ENCODE data around the gene SNX1.
"Not testable (repeated sequence)": the region's sequence is repeated elsewhere in the genome, so short reads cannot be mapped to it uniquely, and the experiment has no call there.

The SNX1 gene

DNA sequence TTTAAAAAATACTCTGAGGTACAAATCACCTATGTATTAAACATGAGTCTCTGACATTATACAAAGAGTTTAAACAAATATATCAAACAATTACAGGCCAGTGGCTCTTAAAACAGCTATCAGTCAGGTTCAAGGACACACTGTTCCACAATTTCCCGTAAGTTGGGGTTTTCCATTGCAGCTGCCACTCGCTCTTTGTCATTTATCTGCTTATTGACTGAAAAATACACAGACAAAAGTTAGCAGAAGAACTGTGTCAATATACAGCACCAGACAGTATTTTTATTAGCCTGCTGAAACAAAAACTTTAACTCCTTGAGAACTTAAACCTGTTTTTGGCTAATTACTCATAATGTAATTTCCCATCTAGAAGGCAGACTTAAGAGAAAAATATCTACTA lies 23.0 kb upstream of the SNX1 start:
- no peak for DNase-seq

DNA sequence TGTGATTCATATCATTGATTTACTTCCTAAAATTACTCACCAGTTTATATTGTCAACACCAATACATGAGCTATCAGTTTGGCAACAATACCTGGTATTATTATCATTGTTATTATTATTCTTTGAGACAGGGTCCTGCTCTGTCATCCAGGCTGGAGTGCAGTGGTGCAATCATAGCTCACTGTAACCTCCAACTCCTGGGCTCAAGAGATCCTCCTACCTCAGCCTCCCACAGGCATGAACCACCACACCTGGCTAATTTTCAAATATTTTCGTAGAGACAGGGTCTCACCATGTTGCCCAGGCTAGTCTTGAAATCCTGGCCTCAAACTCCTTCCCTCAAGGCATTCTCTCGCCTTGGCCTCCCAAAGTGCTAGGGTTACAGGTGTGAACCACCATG lies 22.3 kb upstream of the SNX1 start:
- DNase-seq = not testable (repeated sequence)

DNA sequence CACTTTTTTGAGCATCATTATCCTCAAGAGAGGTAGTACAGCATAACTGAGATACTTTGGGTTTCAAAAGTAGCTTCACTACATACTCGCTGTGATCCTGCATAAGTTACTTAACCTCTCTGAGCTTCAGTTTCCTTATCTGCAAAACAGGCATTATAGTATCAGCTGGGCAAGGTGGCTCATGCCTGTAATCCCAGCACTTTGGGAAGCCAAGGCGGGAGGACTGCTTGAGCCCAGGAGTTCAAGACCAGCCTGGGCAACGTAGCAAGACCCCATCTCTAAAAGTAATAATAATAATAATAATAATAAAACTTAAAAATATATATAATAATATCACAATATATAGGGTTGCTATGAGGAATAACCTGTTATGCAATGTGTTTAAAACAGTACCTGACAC lies 13.0 kb upstream of the SNX1 start:
- DNase-seq = no peak

DNA sequence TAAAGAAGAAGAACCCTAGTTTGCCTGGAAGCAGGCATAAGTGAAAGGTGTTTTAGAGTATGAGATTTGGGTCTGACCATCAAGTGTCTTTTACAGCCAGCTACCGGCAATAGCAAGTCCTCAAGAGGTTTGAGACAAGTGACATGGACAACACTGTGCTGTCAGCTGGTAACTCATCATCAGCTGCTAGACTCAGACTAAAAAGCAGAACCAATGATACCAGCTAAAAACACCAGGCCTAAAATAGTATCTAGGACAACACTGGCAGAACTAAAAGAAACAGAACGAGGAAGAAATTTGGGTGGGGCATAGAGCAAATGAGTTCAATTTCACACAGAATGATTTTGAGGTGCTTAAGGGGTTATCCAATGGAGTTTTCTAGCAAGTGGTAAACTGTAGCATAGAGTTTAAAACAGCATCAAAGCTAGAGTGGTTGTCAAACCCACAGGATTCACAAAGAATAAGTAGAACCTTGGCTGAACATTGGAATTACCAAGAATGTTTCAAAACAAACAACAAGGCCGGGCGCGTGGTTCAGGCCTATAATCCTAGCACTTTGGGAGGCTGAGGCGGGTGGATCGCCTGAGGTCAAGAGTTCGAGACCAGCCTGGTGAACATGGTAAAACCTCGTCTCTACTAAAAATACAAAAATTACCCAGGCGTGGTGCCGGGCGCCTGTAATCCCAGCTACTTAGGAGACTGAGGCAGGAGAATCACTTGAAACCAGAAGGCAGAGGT lies 6.1 kb upstream of the SNX1 start:
- peak in 1 of 58 donors; percentile 4 for DNase-seq

DNA sequence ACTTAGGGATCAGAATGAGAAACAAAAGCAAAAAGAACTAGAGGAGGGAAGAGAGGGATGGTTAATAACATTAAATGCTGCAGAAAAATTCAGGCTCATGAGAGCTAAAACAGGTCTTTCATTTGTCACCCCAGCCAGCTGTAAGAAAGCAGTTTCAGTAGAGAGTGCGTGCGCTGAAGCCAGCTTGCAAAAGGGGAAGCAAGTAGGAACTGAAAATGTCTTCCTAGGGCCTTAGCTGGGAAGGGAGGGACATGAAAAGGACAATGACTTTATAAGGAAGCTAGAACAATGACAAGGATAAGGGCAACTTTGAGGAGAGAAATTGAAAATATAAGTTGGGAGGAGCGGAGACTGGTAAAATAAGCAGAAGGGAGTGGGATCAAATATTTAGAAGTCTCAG lies 5.3 kb upstream of the SNX1 start:
- DNase-seq = no peak

DNA sequence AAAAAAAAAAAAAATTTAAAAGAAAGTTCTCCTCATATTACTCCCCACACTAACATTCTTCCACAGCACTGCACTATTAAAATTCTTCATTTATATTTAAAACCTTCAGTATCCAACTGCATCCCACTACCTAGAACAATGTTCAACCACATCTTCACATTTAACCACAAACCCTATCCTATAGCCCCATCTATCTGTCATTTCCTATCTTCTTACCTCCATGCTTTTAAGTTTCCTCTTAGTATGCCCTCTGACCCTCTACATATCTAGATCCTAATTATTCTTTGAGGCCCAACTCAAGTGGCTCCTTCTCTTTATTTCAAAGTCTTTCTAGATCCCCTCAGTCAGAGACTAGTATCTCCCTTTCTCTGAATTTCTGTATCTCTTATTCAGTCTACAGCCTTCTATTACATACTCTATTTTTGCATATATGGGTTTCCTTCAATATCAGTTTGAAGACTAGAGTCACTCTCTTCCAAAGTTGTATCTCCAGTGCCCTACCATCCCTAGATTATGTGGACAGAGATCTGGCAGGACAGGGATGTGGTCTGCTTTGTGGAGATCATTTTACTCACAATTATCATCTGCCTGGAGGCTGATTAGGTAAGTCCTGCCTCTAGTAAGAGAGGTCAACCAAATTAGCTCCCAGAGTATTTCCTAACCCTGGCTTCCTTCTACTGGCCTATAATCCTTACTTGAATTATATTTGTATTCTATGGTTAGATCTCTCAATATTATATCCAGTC lies 3.5 kb upstream of the SNX1 start:
- DNase-seq = no peak

DNA sequence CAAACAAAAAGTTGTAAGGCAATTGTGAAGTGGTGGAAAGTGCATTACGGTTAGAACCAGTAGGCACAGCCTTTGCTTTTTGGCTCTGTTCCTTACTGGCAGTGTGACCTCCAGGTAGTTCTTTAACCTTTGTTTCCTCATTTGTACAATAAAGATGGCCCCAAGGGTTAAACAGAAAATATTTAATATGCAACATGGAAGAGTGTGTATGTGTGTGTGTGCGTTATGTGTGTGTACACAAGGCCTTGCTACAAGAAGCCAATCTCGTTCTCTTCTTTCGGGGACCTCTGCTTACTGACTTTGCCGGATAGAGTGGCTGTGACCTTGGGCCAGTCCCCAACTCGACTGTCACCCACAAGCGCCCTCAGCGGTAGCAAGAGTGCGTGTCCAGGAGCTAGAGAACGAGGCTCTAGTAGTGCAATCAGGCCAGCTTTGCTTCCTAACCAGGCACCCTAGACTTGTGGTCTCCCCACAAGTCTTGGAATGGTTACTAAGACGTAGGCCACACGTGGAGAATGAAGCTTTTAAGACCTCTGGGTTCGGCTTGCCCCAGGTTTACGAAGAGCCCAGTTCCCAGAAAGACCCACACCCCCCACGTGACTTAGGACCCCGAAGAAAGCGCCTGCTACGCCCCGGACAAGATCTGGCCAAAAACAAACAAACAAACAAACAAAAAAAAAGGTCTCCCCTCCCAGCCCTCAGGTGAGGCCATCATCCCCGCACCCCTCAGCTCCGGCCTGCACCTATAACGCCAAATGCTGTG lies 2.7 kb upstream of the SNX1 start:
- peak in 18 of 58 donors; percentile 10 to 66 (median 43) for DNase-seq

DNA sequence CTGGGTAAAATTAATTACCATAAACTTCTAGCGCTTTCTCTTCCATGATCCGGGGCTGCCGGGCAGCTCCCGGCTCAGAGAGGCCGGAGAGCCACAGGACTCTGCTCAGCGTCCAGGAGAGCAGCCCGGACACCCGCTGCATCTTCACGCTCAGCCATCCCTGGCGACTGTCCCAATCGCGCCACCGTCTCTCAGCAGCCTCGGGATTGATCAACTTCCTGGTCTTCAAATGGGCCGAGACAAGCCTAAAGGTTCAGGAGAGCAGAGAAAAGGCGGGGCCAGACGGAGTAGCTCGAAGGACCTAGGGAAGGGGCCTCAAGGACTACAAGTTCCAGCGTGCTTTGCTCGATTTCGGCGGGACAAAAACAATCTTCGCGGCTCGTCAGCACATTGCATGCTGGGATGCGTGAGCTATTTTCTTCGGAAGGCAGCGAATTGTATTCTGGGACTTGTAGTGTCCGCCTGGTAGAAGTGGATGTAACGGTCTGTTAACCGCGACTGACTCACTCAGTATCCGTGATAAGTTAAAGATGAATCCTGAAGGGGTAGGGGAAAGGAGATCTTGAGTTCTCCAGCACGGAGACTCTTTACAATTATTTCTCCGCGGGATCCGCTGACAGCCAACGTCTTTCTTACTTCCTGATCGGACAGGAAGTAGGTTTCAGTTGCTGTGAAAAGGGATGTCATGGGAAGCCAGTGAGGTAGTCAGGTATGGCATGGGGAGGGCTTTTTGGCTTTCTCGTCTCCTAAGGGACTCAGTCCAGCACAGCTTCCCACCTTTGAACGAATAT lies 2.0 kb upstream of the SNX1 start, which contains the start of gene CIAO2A:
TSS of gene CIAO2A (minus strand) at position 212 of the 791 bp plus-strand sequence. CDS start at position 142, 70 bp downstream.
- DNase-seq = peak; percentile 62 to 97 (median 92)

DNA sequence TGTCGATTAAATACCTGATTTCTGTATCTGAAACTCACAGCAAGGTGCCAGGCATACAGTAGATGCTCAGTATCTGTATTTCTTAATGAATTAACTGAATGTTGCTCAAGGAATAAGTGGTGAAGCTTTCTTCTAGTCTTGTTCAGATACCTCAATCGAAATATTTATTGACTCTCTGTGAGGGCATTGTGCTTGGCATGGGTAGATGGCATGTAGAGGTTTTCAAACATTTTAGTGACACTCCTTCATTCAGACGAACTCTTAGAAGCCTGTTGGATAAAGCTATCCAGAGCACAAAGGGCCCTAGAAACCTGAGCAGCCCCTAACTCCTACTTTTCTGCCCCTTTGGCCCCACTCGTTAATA lies 369 bp upstream of the SNX1 start:
- peak in 1 of 58 donors; percentile 42 for DNase-seq

DNA sequence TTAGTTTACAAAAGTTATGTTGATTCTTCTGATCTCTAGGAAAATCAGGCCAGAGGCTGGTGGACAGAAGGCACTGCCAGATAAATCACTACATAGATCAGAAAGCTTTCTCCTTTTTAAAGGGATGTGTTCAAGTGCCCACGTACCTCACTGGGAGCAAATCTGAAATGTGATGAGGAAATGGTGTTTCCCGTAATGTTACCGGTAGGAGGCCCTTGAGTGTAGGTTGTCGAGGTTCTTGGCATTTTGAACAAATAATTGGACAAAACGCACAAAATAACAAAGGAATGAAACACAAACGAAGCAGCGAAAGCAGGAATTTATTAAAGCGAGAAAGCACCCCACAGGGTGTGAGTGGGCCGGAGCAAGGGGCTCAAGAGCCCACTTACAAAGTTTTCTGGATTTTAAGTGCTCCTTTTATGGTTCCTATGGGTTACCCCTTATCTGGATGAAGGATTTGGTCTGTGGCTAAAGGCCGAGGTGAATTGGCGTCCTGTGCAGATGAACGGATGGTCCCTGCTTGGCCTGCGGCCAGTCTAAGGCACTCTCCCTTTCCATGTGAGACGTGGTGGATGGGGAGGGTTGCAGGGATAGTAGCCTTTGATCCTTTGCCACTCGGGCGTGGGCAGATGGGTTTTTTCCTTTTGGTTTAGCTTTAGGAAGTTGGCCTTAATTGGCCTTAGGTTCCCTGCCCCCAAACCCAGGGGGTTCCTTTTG lies 1.0 kb downstream of the SNX1 start:
- DNase-seq = peak in 2 of 58 donors; percentile 3 to 15

DNA sequence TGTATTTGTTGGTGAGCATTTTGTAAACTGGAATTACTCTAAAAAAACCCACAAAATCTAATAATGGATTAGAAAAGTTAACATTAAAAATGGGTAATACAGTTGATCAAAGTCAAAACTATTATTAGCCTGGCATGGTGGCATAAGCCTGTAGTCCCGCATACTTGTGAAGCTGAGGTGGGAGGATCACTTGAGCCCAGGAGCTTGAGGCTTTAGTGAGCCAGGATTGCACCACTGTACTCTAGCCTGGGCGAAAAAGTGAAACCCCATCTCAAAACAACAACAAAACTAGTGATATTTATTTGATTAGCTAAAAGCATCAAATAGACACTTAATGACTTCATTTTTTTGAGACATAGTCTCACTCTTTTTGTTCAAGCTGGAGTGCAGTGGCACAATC lies 3.6 kb downstream of the SNX1 start:
- DNase-seq = no peak

DNA sequence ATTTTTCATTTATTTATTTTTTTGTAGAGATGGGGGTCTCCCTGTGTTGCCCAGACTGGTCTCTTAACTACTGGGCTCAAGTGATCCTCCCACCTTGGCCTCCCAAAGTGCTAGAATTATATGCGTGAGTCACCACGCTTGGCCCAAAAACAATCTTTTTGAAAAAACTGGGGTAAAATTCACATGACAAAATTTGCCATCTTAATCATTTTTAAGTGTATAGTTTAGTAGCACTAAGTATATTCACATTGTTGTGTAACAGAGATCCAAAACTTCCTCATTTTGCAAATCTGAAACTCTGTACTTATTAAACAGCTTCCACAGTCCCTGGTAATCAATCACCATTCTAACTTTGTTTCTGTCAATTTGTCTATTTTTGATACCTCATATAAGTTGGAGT lies 5.2 kb downstream of the SNX1 start:
- DNase-seq = no peak

DNA sequence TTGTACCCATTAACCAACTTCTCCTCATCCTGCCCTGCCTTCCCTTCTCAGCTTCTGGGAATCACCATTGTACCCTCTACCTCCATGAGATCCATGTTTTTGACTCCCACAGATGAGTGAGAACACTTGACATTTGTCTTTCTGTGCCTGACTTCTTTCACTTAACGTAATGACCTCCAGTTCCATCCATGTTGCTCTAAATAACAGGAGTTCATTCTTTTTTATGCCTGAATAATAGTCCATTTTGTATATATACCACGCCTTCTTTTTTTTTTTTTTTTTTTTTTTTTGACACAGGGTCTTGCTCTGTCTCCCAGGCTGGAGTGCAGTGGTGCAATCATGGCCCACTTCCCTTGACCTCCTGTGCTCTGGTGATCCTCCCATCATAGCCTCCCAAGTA lies 6.7 kb downstream of the SNX1 start:
- no peak for DNase-seq

DNA sequence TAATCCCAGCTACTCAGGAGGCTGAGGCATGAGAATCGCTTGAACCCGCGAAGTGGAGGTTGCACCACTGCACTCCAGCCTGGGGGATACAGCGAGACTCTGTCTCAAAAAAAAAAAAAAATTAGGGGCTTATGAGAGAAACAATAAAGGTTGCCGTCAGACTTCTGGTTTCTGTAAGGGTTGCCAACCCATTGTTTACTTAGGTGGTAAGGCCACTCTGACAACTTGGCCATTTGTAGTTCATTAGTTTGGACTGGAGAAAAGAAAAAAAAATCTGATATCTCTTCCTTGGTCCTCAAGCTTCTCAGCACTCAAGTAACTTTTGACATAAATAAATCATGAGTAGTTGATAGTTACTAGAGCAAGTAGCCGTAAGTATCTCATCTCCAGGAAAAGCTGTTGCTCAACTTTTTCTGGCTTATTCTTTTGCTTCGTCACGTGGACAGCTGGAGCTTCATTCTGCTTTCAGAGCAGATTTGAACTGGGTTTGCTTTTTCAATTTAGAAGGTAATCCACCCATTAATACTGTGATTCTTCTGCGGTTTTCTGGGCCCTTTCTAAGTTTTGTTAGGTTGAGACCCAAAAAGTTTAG lies 9.4 kb downstream of the SNX1 start:
- peak in 1 of 58 donors; percentile 4 for DNase-seq

DNA sequence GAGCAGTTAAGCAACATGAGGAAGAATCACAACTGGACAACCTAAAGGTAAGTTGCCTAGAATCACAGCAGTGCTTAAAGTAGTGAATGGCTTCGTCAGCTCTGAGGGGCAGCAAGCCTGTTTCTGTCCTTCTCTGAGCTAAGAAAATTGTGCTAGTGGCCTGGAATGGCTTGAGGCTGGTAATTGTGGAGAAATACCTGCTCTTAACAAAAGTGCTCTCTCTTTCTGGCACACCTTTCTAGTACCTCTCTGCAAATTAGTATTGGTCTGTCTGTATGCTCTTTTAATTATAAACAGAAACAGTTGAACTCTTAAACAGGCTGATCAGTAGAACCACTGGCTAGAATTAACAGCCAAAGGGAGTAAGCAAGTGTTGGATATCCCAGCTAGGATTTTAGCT lies 11.6 kb downstream of the SNX1 start:
- no peak for DNase-seq

DNA sequence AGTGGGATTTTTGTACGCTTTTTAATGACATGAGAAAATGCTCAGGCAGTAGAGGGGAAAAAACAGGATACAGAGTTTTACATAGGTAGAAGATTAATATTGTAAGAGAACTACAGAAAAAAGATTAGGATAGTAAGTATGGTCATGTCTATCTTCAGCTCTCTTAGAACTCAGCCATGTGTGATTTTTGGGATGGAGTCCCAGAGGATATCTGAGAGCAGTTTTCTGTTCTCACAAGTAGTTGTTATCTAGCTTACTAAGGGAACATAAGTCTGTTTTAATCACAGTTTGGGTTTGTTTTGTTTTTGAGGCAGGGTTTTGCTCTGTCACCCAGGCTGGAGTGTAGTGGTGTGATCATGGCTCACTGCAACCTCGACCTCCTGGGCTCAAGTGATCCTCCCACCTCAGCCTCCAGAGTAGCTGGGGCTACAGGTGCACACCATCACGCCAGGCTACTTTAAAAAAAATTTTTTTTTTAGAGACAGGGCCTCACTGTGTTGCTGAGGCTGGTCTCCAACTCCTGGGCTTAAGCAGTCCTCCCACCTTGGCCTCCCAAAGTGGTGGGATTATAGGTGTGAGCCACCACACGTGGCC lies 14.4 kb downstream of the SNX1 start:
- not testable (repeated sequence) for DNase-seq

DNA sequence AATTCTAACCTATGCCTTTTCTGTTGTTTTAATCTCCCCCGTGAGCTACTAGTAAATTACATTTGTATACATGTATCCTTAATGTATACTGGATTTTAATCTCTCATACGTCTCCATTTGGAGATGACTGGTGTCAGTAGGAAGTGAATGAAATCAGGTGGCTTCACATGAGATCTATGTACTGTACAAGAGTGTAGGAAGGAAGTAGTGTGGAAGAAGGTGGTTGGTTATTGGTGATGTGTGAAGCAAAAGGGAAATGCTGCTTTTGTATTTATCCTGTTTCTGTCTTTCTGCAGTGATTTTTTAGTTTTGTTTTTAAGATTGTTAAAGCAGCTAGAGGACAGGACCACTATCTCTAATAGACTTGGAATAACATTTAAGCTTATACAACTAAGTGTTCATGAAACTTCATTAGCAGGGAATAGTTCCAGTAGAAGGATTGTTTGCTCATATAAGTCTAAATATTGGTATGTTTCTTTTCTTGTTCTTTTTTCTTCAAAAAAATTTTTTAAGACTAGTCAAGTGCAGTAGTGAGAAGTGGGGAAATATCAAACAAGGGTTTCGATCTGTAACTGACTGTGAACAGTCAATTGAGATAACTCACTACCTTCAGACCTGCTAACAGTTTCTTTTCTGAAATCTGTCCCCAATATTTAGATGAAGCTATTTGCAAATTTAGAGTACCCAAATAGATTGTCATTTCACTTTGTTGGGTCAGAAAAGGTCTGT lies 15.3 kb downstream of the SNX1 start:
- no peak for DNase-seq

DNA sequence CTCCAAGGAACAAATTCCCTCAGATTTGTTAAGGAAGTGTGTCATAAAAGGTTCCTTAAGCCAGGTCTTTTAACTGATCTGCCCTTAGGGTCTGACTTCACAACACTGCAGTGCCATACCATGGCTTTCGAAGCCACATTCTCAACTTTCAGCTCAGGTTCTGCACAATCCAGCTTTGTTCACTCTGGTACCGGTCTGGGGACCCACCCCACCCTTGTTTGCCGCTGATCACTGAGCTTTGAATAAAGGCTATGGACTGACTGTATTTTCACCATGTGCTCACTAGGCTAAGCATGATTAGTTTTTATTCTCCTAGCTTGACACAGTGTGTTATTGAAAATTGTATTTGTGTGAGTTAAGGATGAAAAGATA lies 15.9 kb downstream of the SNX1 start:
- DNase-seq = peak in 1 of 58 donors; percentile 6

Data from anterior cingulate cortex (tissue), 58 donors.